HepG2 (cell line): ENCODE results near the gene ELP5. TPM values are rescaled to one million over a fixed set of nuclear protein-coding genes. Genes with fewer than 3 reads are reported as not detected.

Experiments used
- BCLAF1 ChIP-seq: fragments of 450-650 bp; IDR thresholded peaks from 2 replicates; pipeline ENCODE4 v1.6.1; 2017; ENCODE audit warnings: mild to moderate bottlenecking
- E2F5 ChIP-seq: sonication (generic); formaldehyde crosslinking; conservative IDR thresholded peaks from 2 replicates; pipeline ENCODE4 v1.4.0; 2020; ENCODE audit warnings: missing genetic modification reagents
- MBD4 ChIP-seq: IDR thresholded peaks from 2 replicates; pipeline ENCODE4 v1.6.1; 2012; ENCODE audit warnings: low read length, inconsistent platforms, borderline replicate concordance
- MEF2D ChIP-seq: sonication (generic); formaldehyde crosslinking; IDR thresholded peaks from 2 replicates; pipeline ENCODE4 v1.5.1; 2020; ENCODE audit warnings: mild to moderate bottlenecking, missing genetic modification reagents
- MTF2 ChIP-seq: sonication (generic); formaldehyde crosslinking; IDR thresholded peaks from 2 replicates; pipeline ENCODE4 v1.5.0; 2020; ENCODE audit warnings: missing genetic modification reagents, borderline replicate concordance
- MXD1 ChIP-seq: sonication (generic); formaldehyde crosslinking; IDR thresholded peaks from 2 replicates; pipeline ENCODE4 v1.4.0; 2020; ENCODE audit warnings: mild to moderate bottlenecking, missing genetic modification reagents
- NFE2L2 ChIP-seq: fragments of 150-350 bp; IDR thresholded peaks from 2 replicates; pipeline ENCODE4 v1.6.1; 2014; ENCODE audit warnings: low read length
- NFKB2 ChIP-seq: sonication (generic); formaldehyde crosslinking; IDR thresholded peaks from 2 replicates; pipeline ENCODE4 v1.4.0; 2020; ENCODE audit warnings: missing genetic modification reagents, borderline replicate concordance
- RXRB ChIP-seq: IDR thresholded peaks from 2 replicates; pipeline ENCODE4 v1.6.1; 2016; ENCODE audit warnings: borderline replicate concordance, missing genetic modification reagents, missing compliant biosample characterization
- SALL2 ChIP-seq: sonication (generic); formaldehyde crosslinking; IDR thresholded peaks from 2 replicates; pipeline ENCODE4 v1.8.1; 2023; ENCODE audit warnings: mild to moderate bottlenecking, missing genetic modification reagents, inconsistent platforms
- SIN3B ChIP-seq: fragments of 150-350 bp; IDR thresholded peaks from 2 replicates; pipeline ENCODE4 v1.6.1; 2014; ENCODE audit warnings: low read length
- SKIL ChIP-seq: sonication (generic); formaldehyde crosslinking; IDR thresholded peaks from 2 replicates; pipeline ENCODE4 v1.8.0; 2022; ENCODE audit warnings: missing genetic modification reagents, mild to moderate bottlenecking, moderate library complexity, borderline replicate concordance
- SMARCE1 ChIP-seq: fragments of 450-650 bp; IDR thresholded peaks from 2 replicates; pipeline ENCODE4 v1.6.1; 2017; ENCODE audit warnings: borderline replicate concordance
- STAT5B ChIP-seq: sonication (generic); formaldehyde crosslinking; IDR thresholded peaks from 2 replicates; pipeline ENCODE4 v1.4.0; 2020; ENCODE audit warnings: missing genetic modification reagents
- TBX2 ChIP-seq: sonication (generic); formaldehyde crosslinking; IDR thresholded peaks from 2 replicates; pipeline ENCODE4 v1.5.0; 2020; ENCODE audit warnings: missing genetic modification reagents, mild to moderate bottlenecking, borderline replicate concordance
- XBP1 ChIP-seq: sonication (generic); formaldehyde crosslinking; IDR thresholded peaks from 2 replicates; pipeline ENCODE4 v1.5.0; 2020; ENCODE audit warnings: missing genetic modification reagents
- ZBTB44 ChIP-seq: sonication (generic); formaldehyde crosslinking; IDR thresholded peaks from 2 replicates; pipeline ENCODE4 v1.4.0; 2020; ENCODE audit warnings: missing genetic modification reagents
- ZNF501 ChIP-seq: sonication (generic); formaldehyde crosslinking; IDR thresholded peaks from 2 replicates; pipeline ENCODE4 v1.5.1; 2020; ENCODE audit warnings: mild to moderate bottlenecking, moderate library complexity, missing genetic modification reagents
- ZNF670 ChIP-seq: sonication (generic); formaldehyde crosslinking; IDR thresholded peaks from 2 replicates; pipeline ENCODE4 v1.8.0; 2022; ENCODE audit warnings: mild to moderate bottlenecking, missing genetic modification reagents, borderline replicate concordance
- ZNF703 ChIP-seq: sonication (generic); formaldehyde crosslinking; IDR thresholded peaks from 2 replicates; pipeline ENCODE4 v1.5.1; 2020; ENCODE audit warnings: missing genetic modification reagents, mild to moderate bottlenecking, moderate library complexity, borderline replicate concordance
- ZNF773 ChIP-seq: sonication (generic); formaldehyde crosslinking; IDR thresholded peaks from 2 replicates; pipeline ENCODE4 v1.4.0; 2020; ENCODE audit warnings: missing genetic modification reagents, borderline replicate concordance
- ZNF777 ChIP-seq: sonication (generic); formaldehyde crosslinking; IDR thresholded peaks from 2 replicates; pipeline ENCODE4 v1.4.0; 2020; ENCODE audit warnings: missing genetic modification reagents
- polyA plus RNA-seq, 8 experiments: library from polyadenylated mRNA; depleted of rRNA in 3 of 8; stranded (reverse) in 7 of 8; unstranded in 1 of 8; fragments of >200 nt; fragmentation: Illumina TruSeq in 4 of 8; extraction: Trizol in 4 of 8; gene quantifications; 2 replicates each; pipeline versions ENCODE4 v1.2.1 to v1.2.3, GENCODE V29; 2011 to 2016; ENCODE audit warnings: low read depth in 4 of 8, missing spikeins in 1 of 8, mixed read lengths in 1 of 8; ENCODE audit not compliant: insufficient read depth in 1 of 8
- total RNA-seq, 5 experiments: library from RNA; depleted of rRNA; stranded (reverse); fragments of >200 nt; fragmentation: Illumina TruSeq; extraction: Trizol; gene quantifications; 2 replicates each; pipeline ENCODE4 v1.2.3, GENCODE V29; 2016; ENCODE audit warnings: low read depth in 1 of 5

Gene ELP5
- total and polyA plus RNA-seq, 2 of the 13 experiments (the other 11 are each of a cell fraction or from before 2014, with no cell fraction given): 67.6 to 69.8 TPM

- TF ChIP-seq ZBTB44 (CRISPR knock-in tag) (no peak), E2F5 (CRISPR knock-in tag) (no peak), STAT5B (0 out of 2 replicates have a peak, but pooled peaks have one; percentile 17), MBD4 (no peak), SKIL (CRISPR knock-in tag) (peak; percentile 48; the same call in 1 of the 2 replicates), SALL2 (peak; percentile 73; the same call in 1 of the 2 replicates), SMARCE1 (no peak), ZNF773 (CRISPR knock-in tag) (no peak), NFKB2 (CRISPR knock-in tag) (no peak; the same call in 1 of the 2 replicates), NFE2L2 (no peak), RXRB (CRISPR knock-in tag) (peak; percentile 99), SIN3B (no peak), MXD1 (CRISPR knock-in tag) (no peak), BCLAF1 (no peak), ZNF777 (CRISPR knock-in tag) (no peak), MEF2D (CRISPR knock-in tag) (peak; percentile 14; the same call in 1 of the 2 replicates), MTF2 (CRISPR knock-in tag) (no peak), TBX2 (peak; percentile 56), XBP1 (no peak), ZNF670 (CRISPR knock-in tag) (no peak), ZNF501 (CRISPR knock-in tag) (no peak), ZNF703 (CRISPR knock-in tag) (no peak; the same call in 1 of the 2 replicates)
Observed at GRCh38 chr17:7219812-7220592, 32.0 kb upstream of the ELP5 start, which contains the start of the genes ACADVL and DLG4 (continued).
